Measurements from ENCODE around the gene RAN.
"Not testable (repeated sequence)": the region's sequence is repeated elsewhere in the genome, so short reads cannot be mapped to it uniquely, and the experiment has no call there.

Gene RAN

DNA sequence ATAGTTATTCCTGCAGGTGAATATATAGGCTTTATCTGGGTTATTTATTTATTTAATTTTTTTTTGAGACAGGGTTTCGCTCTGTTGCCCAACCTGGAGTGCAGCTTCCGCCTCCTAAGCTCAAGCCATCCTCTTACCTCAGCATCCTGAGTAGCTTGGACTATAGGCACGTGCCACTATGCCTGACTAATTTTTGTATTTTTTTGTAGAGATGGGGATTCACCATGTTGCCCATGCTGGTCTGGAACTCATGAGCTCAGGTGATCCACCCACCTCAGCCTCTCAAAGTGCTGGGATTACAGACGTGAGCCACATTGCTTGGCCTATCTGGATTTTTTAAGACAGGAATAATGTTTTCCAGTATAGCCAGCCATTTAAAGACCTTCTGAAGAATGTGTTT is 2.0 kb downstream of the RAN start:
- Histone ChIP-seq H3K36me3 (peaks cover 49 to 62% (median 54%) of the 10 kb centered on the region in 11 experiments), H3K9ac (peak overlapping the region; percentile 93 to 99 (median 97)), H3K4me2 (peak overlapping the region; percentile 86 to 99 (median 92))

DNA sequence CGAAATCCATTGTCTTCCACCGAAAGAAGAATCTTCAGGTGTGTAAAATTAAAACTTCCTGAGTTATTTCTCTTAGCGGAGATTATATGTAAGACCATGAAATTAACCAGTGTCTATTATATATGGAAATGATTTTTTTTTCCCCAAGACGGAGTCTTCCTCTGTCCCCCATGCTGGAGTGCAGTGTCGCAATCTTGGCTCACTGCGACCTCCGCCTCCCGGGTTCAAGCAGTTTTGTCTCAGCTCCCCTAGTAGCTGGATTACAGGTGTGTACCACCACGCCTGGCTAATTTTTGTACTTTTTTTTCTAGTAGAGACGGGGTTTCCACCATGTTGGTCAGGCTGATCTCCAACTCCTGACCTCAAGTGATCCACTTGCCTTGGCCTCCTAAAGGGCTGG is 2.8 kb downstream of the RAN start:
- no peaks in the 10 kb centered on the region for H3K9me3 ChIP-seq (replicated peaks in 1 of 11)
- peaks cover 60 to 76% (median 72%) of the 10 kb centered on the region in 11 experiments for H4K20me1 ChIP-seq
- H3K4me3 ChIP-seq: peak overlapping the region in 8 of 10 experiments; percentile 85 to 99 (median 90); a peak in 16 of 20 replicates
- H3K36me3 ChIP-seq: peaks cover 49 to 62% (median 54%) of the 10 kb centered on the region in 11 experiments
- H3K9ac ChIP-seq: peak overlapping the region; percentile 23 to 99 (median 97); a peak in 13 of 22 replicates
- H3K27me3 ChIP-seq: no peaks in the 10 kb centered on the region
- peak overlapping the region; percentile 86 to 99 (median 92) for H3K4me2 ChIP-seq
- H3K4me1 ChIP-seq: peaks cover 52 to 71% (median 63%) of the 10 kb centered on the region in 10 experiments
- peak in 2 of 11 experiments; percentile 46 to 64; a peak in 3 of 22 replicates for TF ChIP-seq Cebpa-rat (IDR thresholded peaks at IDR 0.05)
- H3K27ac ChIP-seq: peak overlapping the region in 1 of 11 experiments; percentile 96; a peak in 2 of 22 replicates

More for the DNA sequence above, 2.0 kb downstream of the RAN start:
- no peaks in the 10 kb centered on the region for H3K27me3 ChIP-seq
- H3K4me1 ChIP-seq: peaks cover 44 to 63% (median 55%) of the 10 kb centered on the region in 10 experiments
- H3K4me3 ChIP-seq: peak overlapping the region; percentile 85 to 99 (median 91)
- TF ChIP-seq Cebpa-rat (IDR thresholded peaks at IDR 0.05): no peak
- H4K20me1 ChIP-seq: peaks cover 56 to 67% (median 63%) of the 10 kb centered on the region in 11 experiments
- peak overlapping the region in 9 of 11 experiments; percentile 96 to 99 (median 97); a peak in 17 of 22 replicates for H3K27ac ChIP-seq
- H3K9me3 ChIP-seq (replicated peaks in 1 of 11): no peaks in the 10 kb centered on the region

DNA sequence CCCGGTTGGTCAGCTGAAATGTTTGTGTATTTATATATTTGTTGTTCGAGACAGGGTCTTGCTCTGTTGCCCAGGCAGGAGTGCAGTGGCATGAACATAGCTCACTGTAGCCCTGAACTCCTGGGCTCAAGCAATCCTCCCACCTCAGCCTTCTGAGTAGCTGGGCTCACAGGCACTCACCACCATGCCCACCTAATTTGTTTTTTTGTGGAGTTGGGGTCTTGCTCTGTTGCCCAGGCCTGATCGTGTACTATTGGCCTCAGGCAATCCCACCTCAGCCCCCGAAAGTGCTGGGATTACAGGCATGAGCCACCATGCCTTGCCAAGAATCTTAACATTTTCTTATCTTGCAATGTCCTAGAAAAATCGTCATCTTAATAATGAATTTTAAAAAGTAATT is 3.3 kb downstream of the RAN start:
- no peaks in the 10 kb centered on the region for H3K9me3 ChIP-seq (replicated peaks in 1 of 11)
- no peak overlapping the region; a peak in 1 of 22 replicates for H3K27ac ChIP-seq
- peaks cover 60 to 80% (median 76%) of the 10 kb centered on the region in 11 experiments for H4K20me1 ChIP-seq
- no peak for TF ChIP-seq Cebpa-rat (IDR thresholded peaks at IDR 0.05)
- peak overlapping the region in 10 of 11 experiments; percentile 19 to 99 (median 58); a peak in 13 of 22 replicates for H3K9ac ChIP-seq
- peak overlapping the region; percentile 86 to 99 (median 92) for H3K4me2 ChIP-seq
- H3K27me3 ChIP-seq: no peaks in the 10 kb centered on the region
- H3K4me1 ChIP-seq: peaks cover 57 to 76% (median 68%) of the 10 kb centered on the region in 10 experiments
- H3K36me3 ChIP-seq: peaks cover 49 to 62% (median 54%) of the 10 kb centered on the region in 11 experiments
- peak overlapping the region in 8 of 10 experiments; percentile 85 to 99 (median 90); a peak in 12 of 20 replicates for H3K4me3 ChIP-seq

DNA sequence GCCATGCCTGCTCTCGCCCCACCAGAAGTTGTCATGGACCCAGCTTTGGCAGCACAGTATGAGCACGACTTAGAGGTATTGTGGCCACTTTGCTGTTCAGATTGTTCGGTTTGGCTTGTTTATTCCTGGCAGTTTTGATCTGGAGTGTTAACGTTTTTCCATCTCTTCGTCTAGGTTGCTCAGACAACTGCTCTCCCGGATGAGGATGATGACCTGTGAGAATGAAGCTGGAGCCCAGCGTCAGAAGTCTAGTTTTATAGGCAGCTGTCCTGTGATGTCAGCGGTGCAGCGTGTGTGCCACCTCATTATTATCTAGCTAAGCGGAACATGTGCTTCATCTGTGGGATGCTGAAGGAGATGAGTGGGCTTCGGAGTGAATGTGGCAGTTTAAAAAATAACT is 3.8 kb downstream of the RAN start:
- H3K4me1 ChIP-seq: peaks cover 59 to 78% (median 69%) of the 10 kb centered on the region in 10 experiments
- H3K27me3 ChIP-seq; H3K9me3 ChIP-seq (replicated peaks in 1 of 11); H3K27ac ChIP-seq: not testable (repeated sequence)
- H3K4me2 ChIP-seq: peak overlapping the region in 9 of 11 experiments; percentile 7 to 96 (median 92); a peak in 10 of 22 replicates
- H3K9ac ChIP-seq: peak overlapping the region in 1 of 11 experiments; percentile 58; a peak in 1 of 22 replicates
- 0 out of 20 replicates have a peak overlapping the region, but pooled peaks of 2 of the 10 experiments have one; percentile 85 to 99 for H3K4me3 ChIP-seq
- peaks cover 49 to 62% (median 54%) of the 10 kb centered on the region in 11 experiments for H3K36me3 ChIP-seq
- H4K20me1 ChIP-seq: peaks cover 60 to 80% (median 76%) of the 10 kb centered on the region in 11 experiments

DNA sequence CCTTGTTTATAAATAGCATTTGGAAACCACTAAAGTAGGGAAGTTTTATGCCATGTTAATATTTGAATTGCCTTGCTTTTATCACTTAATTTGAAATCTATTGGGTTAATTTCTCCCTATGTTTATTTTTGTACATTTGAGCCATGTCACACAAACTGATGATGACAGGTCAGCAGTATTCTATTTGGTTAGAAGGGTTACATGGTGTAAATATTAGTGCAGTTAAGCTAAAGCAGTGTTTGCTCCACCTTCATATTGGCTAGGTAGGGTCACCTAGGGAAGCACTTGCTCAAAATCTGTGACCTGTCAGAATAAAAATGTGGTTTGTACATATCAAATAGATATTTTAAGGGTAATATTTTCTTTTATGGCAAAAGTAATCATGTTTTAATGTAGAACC is 4.4 kb downstream of the RAN start:
- peaks cover 49 to 62% (median 54%) of the 10 kb centered on the region in 11 experiments for H3K36me3 ChIP-seq
- H3K4me3 ChIP-seq: no peak overlapping the region
- H3K9ac ChIP-seq: no peak overlapping the region
- no peak for TF ChIP-seq Cebpa-rat (IDR thresholded peaks at IDR 0.05)
- no peaks in the 10 kb centered on the region for H3K9me3 ChIP-seq (replicated peaks in 1 of 11)
- H4K20me1 ChIP-seq: peaks cover 60 to 80% (median 76%) of the 10 kb centered on the region in 11 experiments
- no peak overlapping the region for H3K27ac ChIP-seq
- peaks cover 54 to 75% (median 66%) of the 10 kb centered on the region in 10 experiments for H3K4me1 ChIP-seq
- H3K4me2 ChIP-seq: peak overlapping the region in 6 of 11 experiments; percentile 5 to 92 (median 54); a peak in 3 of 22 replicates
- no peaks in the 10 kb centered on the region for H3K27me3 ChIP-seq

DNA sequence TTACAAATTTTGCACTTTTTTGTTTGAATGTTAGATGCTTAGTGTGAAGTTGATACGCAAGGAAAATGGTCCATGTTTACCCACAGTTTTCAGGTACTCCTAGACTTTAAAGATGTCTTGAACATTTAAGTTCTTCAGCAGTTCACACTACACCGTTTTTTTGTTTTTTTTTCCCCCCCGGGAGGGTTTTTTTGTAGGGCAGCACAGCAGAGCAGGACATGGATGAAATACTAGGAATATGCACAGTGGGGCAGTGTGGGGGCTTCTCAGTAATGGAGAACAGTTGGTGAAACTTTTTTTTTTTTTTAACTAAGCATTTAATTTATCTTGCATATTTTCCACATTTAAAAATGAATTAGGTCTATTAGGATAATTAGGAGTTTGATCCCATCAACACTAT is 4.9 kb downstream of the RAN start:
- Histone ChIP-seq H4K20me1 (peaks cover 60 to 80% (median 76%) of the 10 kb centered on the region in 11 experiments), H3K27ac (no peak overlapping the region), H3K4me2 (peak overlapping the region in 5 of 11 experiments; percentile 5 to 92 (median 16); a peak in 2 of 22 replicates), H3K27me3 (no peaks in the 10 kb centered on the region), H3K36me3 (peaks cover 49 to 62% (median 54%) of the 10 kb centered on the region in 11 experiments), H3K4me1 (peaks cover 52 to 73% (median 64%) of the 10 kb centered on the region in 10 experiments), H3K9ac (no peak overlapping the region), H3K9me3 (replicated peaks in 1 of 11) (no peaks in the 10 kb centered on the region), H3K4me3 (no peak overlapping the region)
- no peak for TF ChIP-seq Cebpa-rat (IDR thresholded peaks at IDR 0.05)

DNA sequence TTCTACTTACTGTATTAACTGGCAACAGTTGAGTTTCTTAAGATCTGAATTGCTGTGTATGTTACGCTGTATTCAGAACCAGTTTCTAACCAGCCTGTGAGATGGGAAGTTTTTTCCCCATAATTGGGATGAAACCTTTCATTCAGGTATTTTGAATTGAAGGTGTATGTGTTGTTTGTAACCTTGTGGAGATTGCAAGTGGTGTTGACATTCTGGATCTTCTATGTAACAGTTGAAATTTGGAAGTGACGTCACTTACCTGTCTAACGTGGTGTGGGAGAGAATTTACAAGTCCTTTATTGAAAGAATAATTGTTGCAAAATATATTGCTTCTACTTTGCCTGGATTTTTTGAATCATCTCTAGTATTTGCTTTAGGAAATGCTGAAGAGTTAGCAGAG is 5.5 kb downstream of the RAN start:
- Histone ChIP-seq H3K27me3 (no peaks in the 10 kb centered on the region), H3K4me3 (no peak overlapping the region), H3K27ac (no peak overlapping the region), H3K4me1 (peaks cover 52 to 73% (median 64%) of the 10 kb centered on the region in 10 experiments), H3K4me2 (no peak overlapping the region), H3K9me3 (replicated peaks in 1 of 11) (no peaks in the 10 kb centered on the region), H3K36me3 (peaks cover 49 to 61% (median 54%) of the 10 kb centered on the region in 11 experiments), H4K20me1 (peaks cover 60 to 79% (median 74%) of the 10 kb centered on the region in 11 experiments), H3K9ac (no peak overlapping the region)
- TF ChIP-seq Cebpa-rat (IDR thresholded peaks at IDR 0.05): no peak

DNA sequence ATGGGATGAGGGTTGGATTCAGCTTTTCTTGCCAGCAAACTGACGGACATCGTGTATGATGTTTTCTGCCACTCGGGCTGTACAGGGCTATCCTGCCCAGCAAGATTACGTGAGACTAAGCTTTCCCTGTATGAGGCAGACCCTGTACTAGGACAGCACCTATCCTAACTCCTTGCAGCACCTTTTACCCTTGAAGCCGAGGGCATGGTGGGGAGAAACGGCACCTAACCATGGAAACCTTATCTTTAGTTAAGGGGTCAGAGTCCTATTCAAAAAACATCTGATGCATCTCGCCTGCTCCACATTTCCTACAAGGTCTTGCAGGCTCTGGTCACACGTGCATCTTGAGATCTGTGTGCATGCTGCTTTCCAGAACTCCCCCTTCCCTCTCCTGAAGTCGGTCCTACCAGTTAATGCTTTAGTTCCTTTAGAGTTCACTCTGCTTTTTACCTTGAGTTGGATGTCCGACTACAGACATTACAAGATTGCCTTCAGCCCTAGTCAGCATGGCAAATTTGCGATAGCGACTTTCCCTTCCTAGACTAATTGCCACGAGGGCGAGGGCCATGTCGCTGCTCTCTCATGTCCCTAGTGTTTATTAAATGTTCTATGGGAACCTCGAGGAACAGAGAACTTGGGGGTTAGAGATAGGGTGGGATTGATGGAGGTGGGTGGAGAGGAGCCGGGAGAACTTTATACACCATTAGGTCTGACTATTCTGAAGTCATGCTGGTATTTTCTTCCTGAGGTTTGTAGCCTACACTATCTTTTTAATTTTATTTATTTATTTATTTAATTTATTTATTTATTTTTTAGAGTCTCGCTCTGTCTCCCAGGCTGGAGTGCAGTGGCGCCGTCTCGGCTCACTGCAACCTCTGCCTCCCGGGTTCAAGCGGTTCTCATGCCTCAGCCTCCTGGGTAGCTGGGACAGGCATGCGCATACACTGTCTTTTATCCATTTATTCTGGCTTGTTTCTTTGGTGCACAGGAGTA is 6.6 kb downstream of the RAN start:
- Histone ChIP-seq H3K4me3 (no peak overlapping the region), H3K4me2 (peak overlapping the region; percentile 55 to 73 (median 66)), H3K27me3 (no peaks in the 10 kb centered on the region), H3K36me3 (peaks cover 41 to 50% (median 43%) of the 10 kb centered on the region in 11 experiments), H3K9ac (no peak overlapping the region), H4K20me1 (peaks cover 51 to 68% (median 65%) of the 10 kb centered on the region in 11 experiments), H3K4me1 (peaks cover 52 to 72% (median 63%) of the 10 kb centered on the region in 10 experiments), H3K9me3 (replicated peaks in 1 of 11) (no peaks in the 10 kb centered on the region), H3K27ac (no peak overlapping the region)
- TF ChIP-seq Cebpa-rat (IDR thresholded peaks at IDR 0.05): no peak

Data from BLaER1 treated with 17β-estradiol and CSF1 and Interleukin-3, amounts not matched to agents 10 nM and 100 nM (cell line).